ENCODE data around the gene CLRN3.

The CLRN3 gene

GRCh38 chr10:127845756-127846155, 47.0 kb downstream of the CLRN3 start:
- no peak for DNase-seq (ENCODE audit: low read depth)

GRCh38 chr10:127840884-127841283, 51.9 kb downstream of the CLRN3 start:
- DNase-seq (ENCODE audit: low read depth) = no peak

GRCh38 chr10:127836966-127837365, 55.8 kb downstream of the CLRN3 start:
- DNase-seq (ENCODE audit: low read depth) = no peak

GRCh38 chr10:127836176-127836575, 56.6 kb downstream of the CLRN3 start:
- DNase-seq (ENCODE audit: low read depth) = no peak

- DNase-seq (ENCODE audit: low read depth) = no peak
These were observed 58.0 kb downstream of the CLRN3 start for GRCh38 chr10:127834791-127835190.

GRCh38 chr10:127834221-127834620, 58.5 kb downstream of the CLRN3 start:
- no peak for DNase-seq (ENCODE audit: low read depth)

- no peak for DNase-seq (ENCODE audit: low read depth)
These were observed 58.9 kb downstream of the CLRN3 start for GRCh38 chr10:127833804-127834203.

GRCh38 chr10:127832501-127832900, 60.2 kb downstream of the CLRN3 start:
- DNase-seq (ENCODE audit: low read depth) = no peak

GRCh38 chr10:127830414-127830813, 62.3 kb downstream of the CLRN3 start:
- no peak for DNase-seq (ENCODE audit: low read depth)

Measured in activated T-cell treated with anti-CD3 and anti-CD28 coated beads for 48 hours (primary cell).